HG03565 (cell line): ENCODE measurements around the gene ACOT7.
"Not testable (repeated sequence)": the region's sequence is repeated elsewhere in the genome, so short reads cannot be mapped to it uniquely, and the experiment has no call there.

Experiments
- ATAC-seq: cut with Tn5 transposase; IDR thresholded peaks from one replicate; pipeline ENCODE4 v1.9.1; 2021; ENCODE audit warnings: mild to moderate bottlenecking, moderate library complexity; ENCODE audit not compliant: unreplicated experiment

The ACOT7 gene

GRCh38 chr1:6365047-6365446 is 28.5 kb downstream of the ACOT7 start:
- ATAC-seq: no peak

- ATAC-seq: not testable (repeated sequence)
Observed at GRCh38 chr1:6363085-6363884, 30.3 kb downstream of the ACOT7 start.

GRCh38 chr1:6361124-6361775 is 32.3 kb downstream of the ACOT7 start:
- ATAC-seq: no peak

GRCh38 chr1:6360517-6361070 is 33.0 kb downstream of the ACOT7 start:
- ATAC-seq: no peak

- ATAC-seq: no peak
Observed at GRCh38 chr1:6360117-6360496, 33.5 kb downstream of the ACOT7 start.

- ATAC-seq: peak; percentile 55
Observed at GRCh38 chr1:6359216-6360116, 34.1 kb downstream of the ACOT7 start.

GRCh38 chr1:6358757-6359201 is 34.8 kb downstream of the ACOT7 start:
- ATAC-seq: no peak

- no peak for ATAC-seq
Observed at GRCh38 chr1:6358144-6358624, 35.4 kb downstream of the ACOT7 start.

GRCh38 chr1:6357243-6357936 is 36.2 kb downstream of the ACOT7 start:
- ATAC-seq: no peak

GRCh38 chr1:6355621-6356020 is 37.9 kb downstream of the ACOT7 start:
- no peak for ATAC-seq

- ATAC-seq: no peak
Observed at GRCh38 chr1:6354659-6355317, 38.8 kb downstream of the ACOT7 start.

GRCh38 chr1:6353955-6354658 is 39.5 kb downstream of the ACOT7 start:
- ATAC-seq: no peak

GRCh38 chr1:6353619-6353954 is 40.0 kb downstream of the ACOT7 start:
- no peak for ATAC-seq

GRCh38 chr1:6352138-6352563 is 41.4 kb downstream of the ACOT7 start:
- ATAC-seq: no peak

- ATAC-seq: no peak
Observed at GRCh38 chr1:6351480-6352137, 42.0 kb downstream of the ACOT7 start.

GRCh38 chr1:6350416-6351088 is 43.0 kb downstream of the ACOT7 start:
- ATAC-seq: no peak

GRCh38 chr1:6349254-6349943 is 44.2 kb downstream of the ACOT7 start:
- no peak for ATAC-seq
